UCSD-AML1 (cell line): Measurements from ENCODE around the gene ALPL.
"Not testable (repeated sequence)": the region's sequence is repeated elsewhere in the genome, so short reads cannot be mapped to it uniquely, and the experiment has no call there.

Source experiments
- DNase-seq: peaks from one replicate; lab custom pipeline; 2025; ENCODE audit not compliant: unreplicated experiment; lab: John Stamatoyannopoulos, UW

The ALPL gene

GRCh38 chr1:21553116-21553926, 44.1 kb downstream of the ALPL start:
- DNase-seq, result no peak

- no peak for DNase-seq
Observed at GRCh38 chr1:21559788-21560567, 50.8 kb downstream of the ALPL start.

GRCh38 chr1:21560916-21561638, 51.9 kb downstream of the ALPL start:
- DNase-seq, result no peak

- no peak for DNase-seq
Observed at GRCh38 chr1:21562896-21563295, 53.7 kb downstream of the ALPL start.

GRCh38 chr1:21563971-21564370, 54.7 kb downstream of the ALPL start:
- DNase-seq, result no peak

- no peak for DNase-seq
Observed at GRCh38 chr1:21564521-21565095, 55.4 kb downstream of the ALPL start.

- DNase-seq, result no peak
Observed at GRCh38 chr1:21565285-21565684, 56.1 kb downstream of the ALPL start.

- not testable (repeated sequence) for DNase-seq
Observed at GRCh38 chr1:21566361-21566760, 57.1 kb downstream of the ALPL start.

- DNase-seq, result no peak
Observed at GRCh38 chr1:21567241-21568005, 58.2 kb downstream of the ALPL start.

- no peak for DNase-seq
Observed at GRCh38 chr1:21568006-21568746, 59.0 kb downstream of the ALPL start.

- DNase-seq, result no peak
Observed at GRCh38 chr1:21568809-21569385, 59.7 kb downstream of the ALPL start.

- DNase-seq, result no peak
Observed at GRCh38 chr1:21569820-21570527, 60.8 kb downstream of the ALPL start.

- no peak for DNase-seq
Observed at GRCh38 chr1:21570528-21570875, 61.3 kb downstream of the ALPL start.

- DNase-seq, result no peak
Observed at GRCh38 chr1:21570885-21571284, 61.7 kb downstream of the ALPL start.

- DNase-seq, result no peak
Observed at GRCh38 chr1:21572221-21572620, 63.0 kb downstream of the ALPL start.

- DNase-seq, result no peak
Observed at GRCh38 chr1:21572735-21573277, 63.6 kb downstream of the ALPL start.

GRCh38 chr1:21573475-21573874, 64.3 kb downstream of the ALPL start:
- no peak for DNase-seq

- DNase-seq, result peak; percentile 64
Observed at GRCh38 chr1:21573971-21574465, 64.8 kb downstream of the ALPL start.
